ENCODE data around the gene HCFC1. TPM values are rescaled to one million over a fixed set of nuclear protein-coding genes. Genes with fewer than 3 reads are reported as not detected.

HCFC1 gene
- total RNA-seq, 1 experiment from 2014 or later = 137 TPM

- BruUV-seq (replicated peaks) = no TSS peak
- POLR2A ChIA-PET (ENCODE audit: low non-redundant PET) = no interaction called here
- no peak overlapping the region for H3K27ac ChIP-seq (ENCODE audit: low read depth, low read length, poor library complexity, severe bottlenecking)
- no peaks in the 10 kb centered on the region for H3K36me3 ChIP-seq (ENCODE audit: insufficient read depth, low read length, poor library complexity, severe bottlenecking)
- TF ChIP-seq CTCF (conservative IDR thresholded peaks at IDR 0.05; ENCODE audit: low read depth, low read length) (no peak), EZH2 (IDR thresholded peaks at IDR 0.05; ENCODE audit: borderline replicate concordance, low read depth, low read length, poor library complexity, severe bottlenecking) (no peak)
- H3K9me3 ChIP-seq (ENCODE audit: low read depth, low read length, poor library complexity, severe bottlenecking) = no peaks in the 10 kb centered on the region
- intact Hi-C loops (cut with micrococcal nuclease; ENCODE audit: unreplicated experiment) = no loop called here
- CTCF ChIA-PET = no interaction called here
- DNase-seq (ENCODE audit: low spot score) = no peak
- no peaks in the 10 kb centered on the region for H3K27me3 ChIP-seq (replicated peaks; ENCODE audit: insufficient read depth, low read depth, low read length, poor library complexity)
- H3K4me3 ChIP-seq (ENCODE audit: low read depth, low read length, poor library complexity, severe bottlenecking) = no peak overlapping the region
- no peaks in the 10 kb centered on the region for H3K4me1 ChIP-seq (ENCODE audit: insufficient read depth, low read length, poor library complexity, severe bottlenecking)
Observed at GRCh38 chrX:153938226-153938786, 33.3 kb downstream of the HCFC1 start.

- no peak for TF ChIP-seq CTCF (conservative IDR thresholded peaks at IDR 0.05; ENCODE audit: low read depth, low read length)
- no peak for TF ChIP-seq EZH2 (IDR thresholded peaks at IDR 0.05; ENCODE audit: borderline replicate concordance, low read depth, low read length, poor library complexity, severe bottlenecking)
- no TSS peak for BruUV-seq (replicated peaks)
- intact Hi-C loops (cut with micrococcal nuclease; ENCODE audit: unreplicated experiment) = no loop called here
- POLR2A ChIA-PET (ENCODE audit: low non-redundant PET) = no interaction called here
- Histone ChIP-seq H3K27me3 (replicated peaks; ENCODE audit: insufficient read depth, low read depth, low read length, poor library complexity) (no peaks in the 10 kb centered on the region), H3K4me1 (ENCODE audit: insufficient read depth, low read length, poor library complexity, severe bottlenecking) (no peaks in the 10 kb centered on the region), H3K4me3 (ENCODE audit: low read depth, low read length, poor library complexity, severe bottlenecking) (no peak overlapping the region), H3K9me3 (ENCODE audit: low read depth, low read length, poor library complexity, severe bottlenecking) (no peaks in the 10 kb centered on the region), H3K36me3 (ENCODE audit: insufficient read depth, low read length, poor library complexity, severe bottlenecking) (no peaks in the 10 kb centered on the region), H3K27ac (ENCODE audit: low read depth, low read length, poor library complexity, severe bottlenecking) (no peak overlapping the region)
- CTCF ChIA-PET = no interaction called here
- no peak for DNase-seq (ENCODE audit: low spot score)
Observed at GRCh38 chrX:153937056-153937455, 34.6 kb downstream of the HCFC1 start.

- Histone ChIP-seq H3K9me3 (ENCODE audit: low read depth, low read length, poor library complexity, severe bottlenecking) (no peaks in the 10 kb centered on the region), H3K4me1 (ENCODE audit: insufficient read depth, low read length, poor library complexity, severe bottlenecking) (no peaks in the 10 kb centered on the region), H3K36me3 (ENCODE audit: insufficient read depth, low read length, poor library complexity, severe bottlenecking) (no peaks in the 10 kb centered on the region), H3K27ac (ENCODE audit: low read depth, low read length, poor library complexity, severe bottlenecking) (no peak overlapping the region), H3K4me3 (ENCODE audit: low read depth, low read length, poor library complexity, severe bottlenecking) (peak overlapping the region; percentile 48), H3K27me3 (replicated peaks; ENCODE audit: insufficient read depth, low read depth, low read length, poor library complexity) (no peaks in the 10 kb centered on the region)
- TF ChIP-seq CTCF (conservative IDR thresholded peaks at IDR 0.05; ENCODE audit: low read depth, low read length) (no peak), EZH2 (IDR thresholded peaks at IDR 0.05; ENCODE audit: borderline replicate concordance, low read depth, low read length, poor library complexity, severe bottlenecking) (no peak)
- BruUV-seq (replicated peaks) = no TSS peak
- CTCF ChIA-PET = no interaction called here
- POLR2A ChIA-PET (ENCODE audit: low non-redundant PET) = interaction anchor here (0.6 kb wide), 1 partner anchor 162 kb away, joined by 3 read pairs; the partner anchor contains the start of gene MECP2
- DNase-seq (ENCODE audit: low spot score) = no peak
- intact Hi-C loops (cut with micrococcal nuclease; ENCODE audit: unreplicated experiment) = no loop called here
Observed at GRCh38 chrX:153935326-153935851, 36.2 kb downstream of the HCFC1 start.
